HG03439 (cell line): ENCODE measurements around the gene OVAAL.
"Not testable (repeated sequence)": the region's sequence is repeated elsewhere in the genome, so short reads cannot be mapped to it uniquely, and the experiment has no call there.

Experiments used
- ATAC-seq: cut with Tn5 transposase; IDR thresholded peaks from one replicate; pipeline ENCODE4 v1.9.1; 2021; ENCODE audit warnings: mild to moderate bottlenecking, moderate library complexity; ENCODE audit not compliant: unreplicated experiment

Gene OVAAL

DNA sequence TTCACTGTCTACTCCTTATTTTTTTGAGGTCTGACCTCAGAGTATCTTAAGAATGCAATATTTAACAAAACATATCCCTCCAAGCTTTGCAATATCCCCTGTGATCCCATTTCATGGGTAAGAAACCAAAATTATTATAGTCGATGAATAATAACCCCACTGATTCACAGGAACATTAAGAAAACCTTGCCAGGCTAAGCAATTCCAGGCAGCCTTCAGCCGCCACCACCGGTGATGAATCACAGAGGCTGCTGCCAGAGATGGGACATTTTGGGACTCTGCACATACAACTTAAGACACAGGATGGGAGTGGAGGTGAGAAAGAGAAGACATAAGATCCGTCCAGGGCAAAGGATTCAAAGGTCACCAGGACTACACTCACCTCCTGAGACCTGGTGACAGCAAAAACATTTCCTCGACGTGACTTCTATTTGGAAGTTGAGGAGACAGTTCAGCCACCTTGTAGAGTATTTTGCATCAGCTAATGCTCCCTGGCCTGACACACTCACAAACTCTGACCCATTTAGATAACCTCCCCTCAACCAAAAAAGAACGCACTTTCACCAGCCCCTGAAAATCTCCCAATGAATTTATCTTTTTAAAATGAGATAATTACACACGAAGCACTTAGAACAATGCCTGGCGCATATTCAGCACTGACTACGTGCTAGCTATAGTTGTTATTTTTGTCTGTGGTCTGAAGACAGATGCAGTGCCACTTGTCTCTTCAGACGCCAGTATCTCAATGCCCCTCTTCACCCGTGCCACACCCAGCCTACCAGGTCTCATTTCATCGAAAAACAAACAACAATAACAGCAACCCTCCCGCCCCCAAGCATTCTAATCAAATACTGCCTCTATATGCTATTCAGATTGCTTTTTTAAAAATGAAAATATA lies 17.8 kb upstream of the OVAAL start:
- ATAC-seq: no peak

- no peak for ATAC-seq
These were observed 16.5 kb upstream of the OVAAL start for GRCh38 chr1:180542113-180542837.

- no peak for ATAC-seq
These were observed 16.0 kb upstream of the OVAAL start for GRCh38 chr1:180542838-180543145.

- no peak for ATAC-seq
These were observed 14.7 kb upstream of the OVAAL start for GRCh38 chr1:180544050-180544449.

GRCh38 chr1:180545991-180546390 lies 12.8 kb upstream of the OVAAL start:
- ATAC-seq: no peak

GRCh38 chr1:180548686-180549317 lies 10.0 kb upstream of the OVAAL start:
- no peak for ATAC-seq

DNA sequence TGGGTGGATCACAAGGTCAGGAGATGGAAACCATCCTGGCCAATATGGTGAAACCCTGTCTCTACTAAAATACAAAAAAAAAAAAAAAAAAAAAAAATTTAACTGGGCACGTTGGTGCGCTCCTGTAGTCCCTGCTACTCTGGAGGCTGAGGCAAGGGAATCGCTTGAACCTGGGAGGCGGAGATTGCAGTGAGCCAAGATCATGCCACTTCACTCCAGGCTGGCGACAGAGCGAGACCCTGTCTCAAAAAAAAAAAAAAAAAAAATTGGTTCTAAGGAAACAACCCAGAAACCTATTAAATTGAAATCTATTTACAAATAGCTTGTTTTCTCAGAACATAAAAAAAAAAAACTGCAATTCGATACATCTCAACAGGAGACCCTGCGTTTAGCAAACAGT lies 9.0 kb upstream of the OVAAL start:
- not testable (repeated sequence) for ATAC-seq

DNA sequence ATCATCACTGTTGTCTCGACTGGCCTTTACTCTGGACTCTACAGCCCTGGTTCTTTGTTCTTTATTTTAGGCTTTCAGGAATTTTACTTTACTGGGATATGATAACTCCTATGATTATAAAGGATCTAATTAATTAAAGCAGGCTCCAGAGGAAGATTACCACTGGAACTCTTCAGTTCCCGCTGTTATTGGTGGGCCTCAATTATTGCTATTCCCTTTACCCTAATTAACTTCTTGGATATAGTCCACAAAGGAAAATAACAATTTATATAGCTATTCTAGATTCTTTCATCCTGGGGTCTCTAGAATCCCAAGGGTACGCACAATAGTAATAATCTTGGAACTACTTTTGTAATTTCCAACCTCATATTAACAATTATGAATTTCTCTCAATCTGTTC lies 8.5 kb upstream of the OVAAL start:
- no peak for ATAC-seq

GRCh38 chr1:180551997-180552396 lies 6.8 kb upstream of the OVAAL start:
- no peak for ATAC-seq

- ATAC-seq: not testable (repeated sequence)
These were observed 5.7 kb upstream of the OVAAL start for GRCh38 chr1:180553046-180553445.

DNA sequence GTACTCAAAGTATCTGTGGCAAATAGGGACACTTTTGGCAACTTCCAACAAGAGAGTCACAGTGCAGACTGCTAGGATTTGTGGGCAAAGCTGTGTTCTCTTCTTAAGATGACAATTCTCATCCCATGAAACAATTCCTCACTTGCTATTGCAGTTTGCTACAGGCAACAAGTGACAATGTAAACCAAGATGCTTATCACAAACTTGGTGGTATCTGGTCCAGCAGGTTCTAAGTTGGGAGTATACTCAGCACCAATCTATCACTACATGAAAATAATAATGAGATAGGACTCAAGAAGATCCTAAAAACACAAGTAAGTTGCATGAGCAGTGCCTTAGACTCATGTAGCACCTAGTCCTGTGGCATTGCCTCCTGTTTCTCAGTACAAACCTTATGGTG lies 3.4 kb upstream of the OVAAL start:
- ATAC-seq: no peak

- no peak for ATAC-seq
These were observed 1.6 kb downstream of the OVAAL start for GRCh38 chr1:180560200-180560867.

- no peak for ATAC-seq
These were observed 2.3 kb downstream of the OVAAL start for GRCh38 chr1:180560868-180561600.

DNA sequence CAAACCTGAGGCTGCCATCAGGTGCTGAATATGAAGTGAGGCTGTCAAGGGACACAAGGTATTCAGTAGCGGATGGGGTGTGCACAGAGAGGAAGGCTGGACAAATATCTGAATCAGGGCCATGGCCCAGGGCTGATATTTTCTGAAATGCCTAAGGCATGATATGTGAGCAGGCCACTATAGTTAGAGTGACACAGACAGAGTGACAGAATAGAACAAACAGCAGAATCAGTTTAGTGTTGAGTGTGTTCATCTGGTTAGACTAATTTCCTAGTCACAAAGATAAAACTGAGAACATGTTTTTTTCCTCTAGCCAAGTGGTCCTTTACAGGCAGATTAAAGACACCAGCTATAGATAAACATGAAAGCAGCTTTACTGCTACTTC lies 3.9 kb downstream of the OVAAL start:
- no peak for ATAC-seq

DNA sequence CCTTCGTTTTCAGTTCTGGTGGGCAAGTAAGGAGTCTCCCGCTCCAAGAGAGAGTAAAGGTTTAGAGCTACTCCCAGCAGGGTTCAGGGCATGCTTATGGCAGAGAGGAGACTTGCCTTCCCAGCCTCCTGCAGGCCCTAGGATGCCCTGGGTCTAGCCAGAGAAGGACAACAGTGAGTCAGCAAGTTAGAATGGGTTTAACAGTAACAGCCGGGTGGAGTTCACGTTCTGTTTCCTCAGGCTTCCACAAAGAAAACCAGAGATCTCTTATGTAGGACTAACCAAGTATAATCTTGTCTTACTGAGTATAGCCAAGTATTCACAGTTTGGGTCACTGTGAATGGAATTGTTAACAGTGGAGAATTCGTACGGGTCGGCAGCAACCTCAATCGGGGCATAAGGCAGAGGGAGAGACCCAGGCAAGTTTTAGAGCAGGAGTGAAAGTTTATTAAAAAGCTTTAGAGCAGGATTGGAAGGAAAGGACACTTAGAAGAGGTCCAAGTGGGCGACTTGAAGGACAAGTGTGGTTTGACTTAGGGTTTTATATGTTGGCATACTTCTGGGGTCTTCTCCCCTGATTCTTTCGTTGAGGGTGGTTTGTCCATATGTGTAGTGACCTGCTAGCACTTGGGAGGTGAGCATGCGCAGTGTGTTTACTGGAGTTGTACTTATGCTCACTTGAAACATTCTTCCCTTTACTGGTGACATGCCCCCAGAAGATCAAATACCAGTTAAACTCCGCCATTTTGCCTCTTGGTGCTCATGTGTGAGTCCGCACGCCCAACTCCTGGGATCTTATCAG lies 4.5 kb downstream of the OVAAL start:
- ATAC-seq: no peak

DNA sequence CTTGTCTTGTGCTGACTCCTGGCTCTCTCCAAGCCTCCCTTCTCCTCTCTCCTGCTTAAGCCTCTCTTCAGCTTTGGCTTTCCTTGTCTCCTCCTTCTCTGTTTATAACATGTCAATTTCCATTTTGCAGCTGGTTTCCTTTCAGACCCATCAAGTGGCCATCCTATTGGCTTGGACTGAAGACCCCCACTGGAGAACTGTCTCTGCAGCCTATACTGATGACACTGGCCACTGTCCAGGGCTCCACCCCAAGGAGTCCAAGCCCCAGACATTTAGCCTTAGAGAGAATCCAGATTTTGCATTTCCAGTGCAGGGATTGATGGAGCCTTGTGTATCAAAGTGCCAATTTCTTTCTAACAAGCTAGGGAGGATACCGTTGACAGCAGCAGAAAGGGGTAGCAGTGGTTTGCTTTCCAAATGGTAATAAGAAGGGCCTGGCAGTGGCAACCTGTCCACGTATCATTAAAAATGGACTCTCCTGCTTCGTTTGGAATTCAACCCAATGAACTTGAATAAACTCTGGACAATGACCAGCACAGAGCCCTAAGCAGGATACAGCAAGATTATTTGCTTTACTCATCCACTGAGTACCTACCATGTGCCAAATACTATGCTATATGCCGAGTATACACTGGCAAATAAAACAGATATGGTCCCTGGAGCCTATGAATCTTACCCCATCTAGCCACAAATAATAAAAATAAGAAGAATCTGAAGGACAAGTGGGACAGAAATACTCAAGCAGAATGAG lies 6.5 kb downstream of the OVAAL start:
- ATAC-seq: no peak

- ATAC-seq: no peak
These were observed 7.3 kb downstream of the OVAAL start for GRCh38 chr1:180566026-180566425.

- no peak for ATAC-seq
These were observed 7.7 kb downstream of the OVAAL start for GRCh38 chr1:180566495-180566894.

DNA sequence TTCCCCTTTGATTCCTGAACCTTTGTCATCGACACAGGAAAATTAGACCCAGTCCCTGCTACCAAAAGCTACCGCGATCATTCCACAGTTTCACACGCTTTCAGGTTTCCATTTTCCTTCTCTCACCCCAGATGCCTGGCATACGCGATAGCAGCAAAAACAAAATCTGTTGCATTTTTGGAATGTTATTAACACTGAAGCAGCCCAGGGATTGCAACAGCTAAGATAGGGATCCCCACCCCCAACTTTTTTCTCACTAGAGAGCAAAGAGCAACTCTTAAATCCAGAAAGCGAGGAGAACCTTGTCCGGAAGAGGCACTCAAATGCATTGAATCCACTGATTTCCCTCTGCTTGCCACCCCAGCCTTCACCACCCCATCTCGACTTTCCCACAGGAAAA lies 8.9 kb downstream of the OVAAL start:
- ATAC-seq: no peak
